Testis (tissue), 3 donors: ENCODE measurements around the gene CAMK2D. TPM values are rescaled to one million over a fixed set of nuclear protein-coding genes. Genes with fewer than 3 reads are reported as not detected.

Source experiments
- DNase-seq: peaks from one replicate; pipeline ENCODE4 v3.0.0-alpha.2; 2019
- H3K27ac ChIP-seq, 2 donors: fragments of 200-600 bp; sonication (generic); one replicate each; pipeline ENCODE4 v1.5.1; 2019
- H3K27me3 ChIP-seq: fragments of 200-600 bp; sonication (generic); one replicate; pipeline ENCODE4 v1.5.1; 2019
- H3K36me3 ChIP-seq: fragments of 200-600 bp; sonication (generic); one replicate; pipeline ENCODE4 v1.5.1; 2017; ENCODE audit warnings: low read depth; ENCODE audit errors: missing control alignments
- H3K4me1 ChIP-seq: fragments of 200-600 bp; sonication (generic); one replicate; pipeline ENCODE4 v1.5.1; 2019
- H3K4me3 ChIP-seq, 2 donors: fragments of 200-600 bp; sonication (generic); one replicate each; pipeline ENCODE4 v1.5.1; 2017 to 2019
- H3K9me3 ChIP-seq: fragments of 200-600 bp; sonication (generic); one replicate; pipeline ENCODE4 v1.5.1; 2017
- CTCF ChIP-seq, 3 experiments: fragments of 450-650 bp in 2 of 3; fragments of 200-600 bp in 1 of 3; sonication (generic) in 1 of 3; IDR thresholded peaks; one replicate each; pipeline ENCODE4 v1.5.1; 2016 to 2019; ENCODE audit warnings: antibody characterized with exemption in 3 of 3, mild to moderate bottlenecking in 2 of 3, moderate library complexity in 1 of 3
- POLR2A ChIP-seq: fragments of 450-650 bp; IDR thresholded peaks from one replicate; pipeline ENCODE4 v1.6.1; 2017; ENCODE audit warnings: antibody characterized with exemption, mild to moderate bottlenecking, moderate library complexity
- WGBS, 2 donors: methylation state at CpG; one replicate each; pipeline ENCODE4 v1.1.5; 2018; 5-methylcytosine and 5-hydroxymethylcytosine counted together
- intact Hi-C: fragments of 100-400 bp; cut with DNase I; formaldehyde crosslinking; loops from one replicate; pipeline ENCODE4 v1.15.1; 2023; ENCODE audit warnings: low total_unique reads
- polyA plus RNA-seq: library from polyadenylated mRNA; stranded (reverse); fragments of 350-450 nt; fragmentation: Illumina TruSeq; extraction: RNeasy Lipid Tissue Mini Kit (QIAGEN cat#74804); gene quantifications from one replicate; pipeline ENCODE4 v1.2.3, GENCODE V29; 2014; ENCODE audit warnings: low read depth, low replicate concordance; ENCODE audit not compliant: insufficient read depth
- total RNA-seq, 2 donors: library from RNA; depleted of rRNA; stranded (reverse); fragments of >200 nt; gene quantifications; one replicate each; pipeline ENCODE4 v1.2.3, GENCODE V29; 2016

The CAMK2D gene
- total and polyA plus RNA-seq, 3 donors from 2014 or later, result 31.2 to 88.1 (median 72.4) TPM

- TF ChIP-seq POLR2A, result no peak
- TF ChIP-seq CTCF (IDR thresholded peaks at IDR 0.05), result no peak
- Histone ChIP-seq H3K4me3 (no peak overlapping the region), H3K27me3 (no peaks in the 10 kb centered on the region), H3K27ac (no peak overlapping the region), H3K9me3 (no peaks in the 10 kb centered on the region), H3K36me3 (no peaks in the 10 kb centered on the region), H3K4me1 (no peaks in the 10 kb centered on the region)
- intact Hi-C loops, result no loop called here
- no peak for DNase-seq
- WGBS, 2 donors, result 82 to 89% methylated on average over 1 of the region's 1 CpG
Measured at GRCh38 chr4:113727802-113728201, 33.7 kb downstream of the CAMK2D start.

- Histone ChIP-seq H3K27me3 (no peaks in the 10 kb centered on the region), H3K36me3 (no peaks in the 10 kb centered on the region), H3K9me3 (no peaks in the 10 kb centered on the region), H3K27ac (no peak overlapping the region), H3K4me3 (no peak overlapping the region), H3K4me1 (peaks cover 6% of the 10 kb centered on the region)
- TF ChIP-seq POLR2A (no peak), CTCF (IDR thresholded peaks at IDR 0.05) (no peak)
- no peak for DNase-seq
- intact Hi-C loops, result no loop called here
- WGBS, 2 donors, result 87 to 93% methylated on average over 1 of the region's 1 CpG
Measured at GRCh38 chr4:113725963-113726362, 35.6 kb downstream of the CAMK2D start.

DNA sequence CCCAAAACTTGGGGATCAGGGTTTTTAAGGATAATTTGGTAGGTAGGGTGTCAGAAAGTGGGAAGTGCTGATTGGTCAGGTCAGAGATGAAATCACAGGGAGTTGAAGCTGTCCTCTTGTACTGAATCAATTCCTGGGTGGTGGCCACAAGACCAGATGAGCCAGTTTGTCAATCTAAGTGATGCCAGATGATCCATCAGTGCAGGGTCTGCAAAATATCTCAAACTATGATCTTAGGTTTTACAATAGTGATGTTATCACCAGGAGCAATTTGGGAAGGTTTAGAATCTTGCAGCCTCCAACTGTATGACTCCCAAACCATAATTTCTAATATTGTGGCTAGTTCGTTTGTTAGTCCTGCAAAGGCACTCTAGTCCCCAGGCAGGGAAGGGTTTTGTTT lies 43.3 kb downstream of the CAMK2D start:
- H3K27me3 ChIP-seq, result no peaks in the 10 kb centered on the region
- H3K9me3 ChIP-seq, result no peaks in the 10 kb centered on the region
- H3K36me3 ChIP-seq, result no peaks in the 10 kb centered on the region
- no peak for DNase-seq
- no peak overlapping the region for H3K4me3 ChIP-seq
- peaks cover 8% of the 10 kb centered on the region for H3K4me1 ChIP-seq
- intact Hi-C loops, result no loop called here
- H3K27ac ChIP-seq, result no peak overlapping the region
- 82 to 94% methylated on average over 1 of the region's 1 CpG for WGBS, 2 donors
- no peak for TF ChIP-seq CTCF (IDR thresholded peaks at IDR 0.05)
- no peak for TF ChIP-seq POLR2A

DNA sequence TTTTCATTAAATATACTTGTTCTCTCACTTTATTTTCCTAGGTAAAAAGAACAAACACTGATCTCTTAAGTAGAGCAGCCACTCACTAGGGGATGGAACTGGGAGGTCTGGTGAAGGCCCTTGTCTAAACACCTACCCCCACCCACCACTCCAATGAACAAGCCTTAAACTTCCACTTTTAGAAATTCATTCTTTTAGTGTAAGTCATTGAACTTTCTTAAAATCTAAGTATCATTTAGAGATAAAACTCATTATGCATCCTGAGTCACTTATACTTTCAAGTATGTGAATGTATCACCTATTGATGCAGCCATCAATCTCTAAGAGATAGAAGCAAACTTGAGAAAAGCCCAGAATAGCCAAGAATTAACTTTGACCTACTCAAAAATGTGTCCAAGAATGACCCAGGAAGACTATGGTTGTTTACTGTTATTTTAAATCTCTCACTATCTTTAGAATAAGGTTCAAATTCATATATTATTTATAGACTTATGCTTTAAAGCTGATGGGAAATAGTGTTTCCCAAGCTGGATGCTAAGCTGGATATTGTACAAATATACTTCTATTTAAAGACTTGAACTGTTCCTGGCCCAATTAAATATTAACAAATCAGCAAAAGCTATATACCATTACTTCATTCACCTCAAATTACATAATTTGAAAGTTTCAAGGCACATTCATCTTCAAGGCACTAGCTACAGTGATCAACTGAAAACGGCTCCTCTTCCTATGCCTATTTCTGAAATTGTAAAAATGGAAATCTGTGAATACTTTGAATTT lies 49.5 kb downstream of the CAMK2D start:
- intact Hi-C loops, result no loop called here

More for the DNA sequence above, 49.5 kb downstream of the CAMK2D start:
- 91 to 95% methylated on average over 1 of the region's 1 CpG for WGBS, 2 donors
- Histone ChIP-seq H3K9me3 (no peaks in the 10 kb centered on the region), H3K27me3 (no peaks in the 10 kb centered on the region), H3K36me3 (no peaks in the 10 kb centered on the region), H3K27ac (no peak overlapping the region), H3K4me1 (no peaks in the 10 kb centered on the region), H3K4me3 (no peak overlapping the region)
- DNase-seq, result no peak
- TF ChIP-seq CTCF (IDR thresholded peaks at IDR 0.05) (no peak), POLR2A (no peak)
